DOHH2 (cell line): ENCODE measurements around the gene PRMT2.

Experiments
- EZH2phosphoT487 ChIP-seq: fragments of 200-600 bp; sonication (generic); IDR thresholded peaks from 2 replicates; pipeline ENCODE4 v1.6.1; 2017; ENCODE audit warnings: borderline replicate concordance, mild to moderate bottlenecking, antibody characterized with exemption, low read length, moderate library complexity, mixed read lengths
- TF ChIP-seq, protein P1 (sequence below): fragments of 200-600 bp; sonication (generic); IDR thresholded peaks from one replicate; pipeline ENCODE4 v1.5.1; 2014; ENCODE audit warnings: antibody characterized with exemption, mild to moderate bottlenecking, low read depth, low read length; ENCODE audit not compliant: poor library complexity, severe bottlenecking

DNA sequence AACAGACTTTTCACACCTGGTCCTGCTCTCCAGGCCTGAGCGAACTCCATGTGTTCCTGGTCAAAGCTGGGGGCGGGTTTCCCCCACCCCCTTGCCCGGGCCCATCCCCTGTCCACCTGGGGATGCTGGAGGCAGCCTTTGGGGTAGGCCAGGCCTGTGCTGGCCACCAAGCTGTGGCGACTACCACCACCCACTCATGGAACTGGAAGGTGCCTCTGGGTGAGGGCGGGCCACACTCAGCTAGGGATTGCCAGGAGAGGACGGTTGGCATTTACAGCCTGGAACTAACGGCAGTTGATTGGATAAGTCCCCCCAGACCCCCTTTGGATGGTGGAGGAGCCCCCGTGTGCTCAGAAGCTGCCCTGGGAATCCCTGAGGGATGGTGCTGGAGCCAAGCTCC lies 38.4 kb upstream of the PRMT2 start:
- no peak for TF ChIP-seq EZH2phosphoT487
- TF ChIP-seq, protein P1, sequence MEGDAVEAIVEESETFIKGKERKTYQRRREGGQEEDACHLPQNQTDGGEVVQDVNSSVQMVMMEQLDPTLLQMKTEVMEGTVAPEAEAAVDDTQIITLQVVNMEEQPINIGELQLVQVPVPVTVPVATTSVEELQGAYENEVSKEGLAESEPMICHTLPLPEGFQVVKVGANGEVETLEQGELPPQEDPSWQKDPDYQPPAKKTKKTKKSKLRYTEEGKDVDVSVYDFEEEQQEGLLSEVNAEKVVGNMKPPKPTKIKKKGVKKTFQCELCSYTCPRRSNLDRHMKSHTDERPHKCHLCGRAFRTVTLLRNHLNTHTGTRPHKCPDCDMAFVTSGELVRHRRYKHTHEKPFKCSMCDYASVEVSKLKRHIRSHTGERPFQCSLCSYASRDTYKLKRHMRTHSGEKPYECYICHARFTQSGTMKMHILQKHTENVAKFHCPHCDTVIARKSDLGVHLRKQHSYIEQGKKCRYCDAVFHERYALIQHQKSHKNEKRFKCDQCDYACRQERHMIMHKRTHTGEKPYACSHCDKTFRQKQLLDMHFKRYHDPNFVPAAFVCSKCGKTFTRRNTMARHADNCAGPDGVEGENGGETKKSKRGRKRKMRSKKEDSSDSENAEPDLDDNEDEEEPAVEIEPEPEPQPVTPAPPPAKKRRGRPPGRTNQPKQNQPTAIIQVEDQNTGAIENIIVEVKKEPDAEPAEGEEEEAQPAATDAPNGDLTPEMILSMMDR, result no peak
